Activated gamma-delta T cell treated with anti-CD3 and anti-CD28 coated beads, Interleukin-2, amount 50 U/mL, for 16 hours (primary cell): ENCODE results near the gene SPI1.

Experiments used
- DNase-seq: peaks from one replicate; pipeline ENCODE4 v3.0.0-alpha.2; 2020; ENCODE audit warnings: low read depth

Gene SPI1

GRCh38 chr11:47388697-47389576, 10.6 kb upstream of the SPI1 start:
- DNase-seq: no peak

GRCh38 chr11:47387944-47388696, 9.8 kb upstream of the SPI1 start:
- no peak for DNase-seq

- no peak for DNase-seq
These were observed 6.2 kb upstream of the SPI1 start for GRCh38 chr11:47384498-47384897.

GRCh38 chr11:47383071-47383470, 4.7 kb upstream of the SPI1 start:
- no peak for DNase-seq

- DNase-seq: no peak
These were observed 1.7 kb upstream of the SPI1 start for GRCh38 chr11:47380078-47380477.

GRCh38 chr11:47379317-47379716, 970 bp upstream of the SPI1 start:
- no peak for DNase-seq

- DNase-seq: no peak
These were observed 456 bp upstream of the SPI1 start for GRCh38 chr11:47378836-47379170.

GRCh38 chr11:47377571-47378009, 757 bp downstream of the SPI1 start:
- no peak for DNase-seq

- no peak for DNase-seq
These were observed 1.6 kb downstream of the SPI1 start for GRCh38 chr11:47376525-47377371.

- DNase-seq: no peak
These were observed 2.2 kb downstream of the SPI1 start for GRCh38 chr11:47376107-47376524.

- no peak for DNase-seq
These were observed 2.7 kb downstream of the SPI1 start for GRCh38 chr11:47375546-47376085.

GRCh38 chr11:47375020-47375419, 3.3 kb downstream of the SPI1 start:
- DNase-seq: no peak

- no peak for DNase-seq
These were observed 3.7 kb downstream of the SPI1 start for GRCh38 chr11:47374720-47375019.

- DNase-seq: peak; percentile 85
These were observed 4.2 kb downstream of the SPI1 start for GRCh38 chr11:47373876-47374719.

GRCh38 chr11:47372422-47372821, 5.9 kb downstream of the SPI1 start:
- no peak for DNase-seq

- no peak for DNase-seq
These were observed 8.7 kb downstream of the SPI1 start for GRCh38 chr11:47369676-47370075.

- no peak for DNase-seq
These were observed 12.3 kb downstream of the SPI1 start for GRCh38 chr11:47366020-47366490.

- no peak for DNase-seq
These were observed 16.9 kb downstream of the SPI1 start for GRCh38 chr11:47361419-47361818.

- DNase-seq: no peak
These were observed 18.0 kb downstream of the SPI1 start for GRCh38 chr11:47360341-47360740.

GRCh38 chr11:47359586-47359985, 18.8 kb downstream of the SPI1 start:
- DNase-seq: no peak

GRCh38 chr11:47359162-47359561, 19.2 kb downstream of the SPI1 start:
- DNase-seq: no peak
